ENCODE data around the gene R3HCC1L.
"Not testable (repeated sequence)": the region's sequence is repeated elsewhere in the genome, so short reads cannot be mapped to it uniquely, and the experiment has no call there.

Gene R3HCC1L

DNA sequence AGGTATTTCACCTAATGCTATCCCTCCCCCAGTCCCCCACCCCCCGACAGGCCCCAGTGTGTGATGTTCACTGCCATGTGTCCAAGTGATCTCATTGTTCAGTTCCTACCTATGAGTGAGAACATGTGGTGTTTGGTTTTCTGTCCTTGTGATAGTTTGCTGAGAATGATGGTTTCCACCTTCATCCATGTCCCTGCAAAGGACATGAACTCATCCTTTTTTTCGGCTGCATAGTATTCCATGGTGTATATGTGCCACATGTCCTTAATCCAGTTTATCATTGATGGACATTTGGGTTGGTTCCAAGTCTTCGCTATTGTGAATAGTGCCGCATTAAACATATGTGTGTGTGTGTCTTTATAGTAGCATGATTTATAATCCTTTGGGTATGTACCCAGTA is 56.3 kb downstream of the R3HCC1L start:
- not testable (repeated sequence) for ATAC-seq

DNA sequence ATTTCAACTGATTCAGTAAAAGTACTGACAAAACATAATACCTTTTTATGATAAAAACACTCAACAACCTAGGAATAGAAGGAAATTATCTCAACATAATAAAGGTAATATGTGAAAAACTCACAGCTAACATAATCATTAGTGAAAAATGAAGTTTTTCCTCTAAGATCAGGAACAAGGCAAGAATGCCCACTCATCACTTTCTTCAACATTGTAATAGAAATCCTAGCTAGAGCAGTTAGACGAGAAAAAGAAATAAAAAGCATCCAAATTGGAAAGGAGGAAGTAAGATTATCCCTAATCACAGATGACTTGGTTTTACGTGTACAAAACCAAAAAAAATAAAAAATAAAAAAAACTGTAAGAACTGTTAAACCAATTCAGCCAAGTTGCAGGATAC is 58.6 kb downstream of the R3HCC1L start:
- H3K4me1 Mint-ChIP-seq = peaks cover 26% of the 10 kb centered on the region
- DNase-seq = no peak
- ATAC-seq = no peak
- H3K27me3 Mint-ChIP-seq = no peaks in the 10 kb centered on the region
- no peak overlapping the region for H3K27ac Mint-ChIP-seq
- H3K9me3 Mint-ChIP-seq = peaks cover 12 to 13% of the 10 kb centered on the region in 2 donors
- H3K4me3 Mint-ChIP-seq = no peak overlapping the region

More for the DNA sequence above, 56.3 kb downstream of the R3HCC1L start:
- not testable (repeated sequence) for H3K27me3 Mint-ChIP-seq, H3K27ac Mint-ChIP-seq, H3K4me3 Mint-ChIP-seq, DNase-seq
- H3K9me3 Mint-ChIP-seq = peaks cover 12 to 13% of the 10 kb centered on the region in 2 donors
- H3K4me1 Mint-ChIP-seq = peaks cover 15% of the 10 kb centered on the region

DNA sequence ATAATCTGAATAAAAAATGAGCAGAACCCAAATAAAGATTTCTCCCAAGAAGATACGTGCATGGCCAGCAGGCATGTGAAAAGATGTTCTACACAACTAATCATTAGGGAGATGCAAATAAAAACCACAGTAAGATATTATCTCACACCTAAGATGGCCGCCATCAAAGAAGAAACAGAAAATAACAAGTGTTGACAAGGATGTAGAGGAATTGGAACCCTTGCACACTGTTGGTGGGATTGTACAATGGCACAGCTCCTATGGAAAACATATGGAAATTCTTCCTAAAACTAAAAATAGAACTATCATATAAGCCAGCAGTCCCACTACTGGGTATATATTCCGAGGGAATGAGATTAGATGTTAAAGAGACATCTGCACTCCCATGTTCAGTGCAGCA is 60.2 kb downstream of the R3HCC1L start:
- H3K27me3 Mint-ChIP-seq = no peaks in the 10 kb centered on the region
- DNase-seq (no peak), ATAC-seq (no peak)
- H3K4me3 Mint-ChIP-seq = no peak overlapping the region
- H3K4me1 Mint-ChIP-seq = peaks cover 27% of the 10 kb centered on the region
- H3K27ac Mint-ChIP-seq = no peak overlapping the region
- H3K9me3 Mint-ChIP-seq = peaks cover 12 to 13% of the 10 kb centered on the region in 2 donors

DNA sequence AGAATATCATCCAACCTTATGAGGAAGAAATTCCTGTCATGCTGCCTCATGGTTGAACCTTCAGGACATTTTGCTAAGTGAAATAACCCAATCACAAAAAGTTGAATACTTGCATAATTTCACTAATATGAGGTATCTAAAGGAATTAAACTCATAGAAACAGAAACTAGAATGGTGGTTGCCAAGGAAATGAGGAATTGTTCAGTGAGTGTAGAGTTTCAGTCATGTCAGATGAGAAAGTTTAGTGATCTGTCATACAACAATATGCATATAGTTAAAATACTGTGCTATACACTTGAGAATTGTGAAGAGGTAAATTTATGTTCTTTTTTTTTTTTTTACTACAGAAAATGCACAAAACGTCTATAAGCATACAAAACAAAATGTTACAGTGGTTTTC is 60.7 kb downstream of the R3HCC1L start:
- Mint-ChIP-seq H3K27me3 (no peaks in the 10 kb centered on the region), H3K9me3 (peaks cover 12 to 13% of the 10 kb centered on the region in 2 donors), H3K4me1 (peaks cover 27% of the 10 kb centered on the region), H3K27ac (no peak overlapping the region), H3K4me3 (no peak overlapping the region)
- DNase-seq = no peak
- peak; percentile 50 for ATAC-seq

DNA sequence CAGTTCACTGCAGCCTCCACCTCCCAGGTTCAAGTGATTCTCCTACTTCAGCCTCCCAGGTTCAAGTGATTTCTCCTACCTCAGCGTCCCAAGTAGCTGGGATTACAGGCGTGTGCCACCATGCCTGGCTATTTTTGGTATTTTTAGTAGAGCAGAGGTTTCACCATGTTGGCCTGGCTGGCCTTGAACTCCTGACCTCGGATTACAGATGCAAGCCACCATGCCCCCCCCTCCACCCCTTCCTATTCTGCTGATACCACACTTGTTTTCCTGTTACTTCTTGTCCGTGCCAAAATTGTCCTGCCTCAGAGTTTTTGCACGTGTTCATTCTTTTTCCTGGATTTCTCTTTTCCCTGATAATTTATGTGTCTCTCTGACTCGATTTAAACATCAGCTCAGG is 62.5 kb downstream of the R3HCC1L start:
- Mint-ChIP-seq H3K4me3 (no peak overlapping the region), H3K27me3 (no peaks in the 10 kb centered on the region), H3K27ac (peak overlapping the region in 1 of 2 donors; percentile 75), H3K9me3 (peaks cover 11 to 13% of the 10 kb centered on the region in 2 donors), H3K4me1 (peaks cover 27% of the 10 kb centered on the region)
- DNase-seq = no peak
- no peak for ATAC-seq

DNA sequence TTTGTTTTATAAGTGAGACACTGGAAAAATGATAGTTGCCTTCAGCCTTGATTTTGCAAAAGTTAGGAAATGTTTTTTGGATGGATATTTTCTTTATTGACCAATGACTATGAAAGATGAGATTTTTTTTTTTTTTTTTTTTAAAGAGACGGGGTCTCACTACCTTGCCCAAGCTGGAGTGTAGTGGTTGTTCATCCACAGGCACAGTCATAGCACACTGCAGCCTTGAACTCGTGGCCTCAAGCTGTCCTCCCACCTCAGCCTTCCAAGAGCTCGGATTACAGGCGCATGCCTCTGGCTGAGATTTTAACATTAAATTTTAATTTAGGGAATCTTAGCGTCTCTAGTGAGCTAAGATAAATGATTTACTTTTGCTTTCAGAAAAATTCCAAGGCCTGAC is 67.3 kb downstream of the R3HCC1L start:
- no peak overlapping the region for H3K27ac Mint-ChIP-seq
- peaks cover 12% of the 10 kb centered on the region for H3K4me1 Mint-ChIP-seq
- H3K4me3 Mint-ChIP-seq = no peak overlapping the region

DNA sequence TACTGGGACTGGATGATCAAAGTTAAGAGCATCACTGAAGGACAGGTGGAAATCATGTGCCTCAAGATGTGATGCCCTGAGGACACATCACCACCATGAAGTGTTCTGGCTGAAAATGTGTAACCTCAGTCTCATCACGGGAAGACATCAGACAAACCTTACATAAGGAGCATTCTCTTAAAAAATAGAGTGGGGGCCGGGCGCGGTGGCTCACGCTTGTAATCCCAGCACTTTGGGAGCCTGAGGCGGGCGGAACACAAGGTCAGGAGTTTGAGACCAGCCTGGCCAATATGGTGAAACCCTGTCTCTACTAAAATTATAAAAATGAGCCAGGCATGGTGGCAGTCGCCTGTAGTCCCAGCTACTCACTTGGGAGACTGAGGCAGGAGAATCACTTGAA is 67.9 kb downstream of the R3HCC1L start:
- Mint-ChIP-seq H3K4me3 (no peak overlapping the region), H3K4me1 (peaks cover 6% of the 10 kb centered on the region), H3K27me3 (no peaks in the 10 kb centered on the region), H3K9me3 (no peaks in the 10 kb centered on the region), H3K27ac (no peak overlapping the region)
- no peak for ATAC-seq
- no peak for DNase-seq

More for the DNA sequence above, 67.3 kb downstream of the R3HCC1L start:
- Mint-ChIP-seq H3K27me3 (no peaks in the 10 kb centered on the region), H3K9me3 (no peaks in the 10 kb centered on the region)
- ATAC-seq (no peak), DNase-seq (no peak)

DNA sequence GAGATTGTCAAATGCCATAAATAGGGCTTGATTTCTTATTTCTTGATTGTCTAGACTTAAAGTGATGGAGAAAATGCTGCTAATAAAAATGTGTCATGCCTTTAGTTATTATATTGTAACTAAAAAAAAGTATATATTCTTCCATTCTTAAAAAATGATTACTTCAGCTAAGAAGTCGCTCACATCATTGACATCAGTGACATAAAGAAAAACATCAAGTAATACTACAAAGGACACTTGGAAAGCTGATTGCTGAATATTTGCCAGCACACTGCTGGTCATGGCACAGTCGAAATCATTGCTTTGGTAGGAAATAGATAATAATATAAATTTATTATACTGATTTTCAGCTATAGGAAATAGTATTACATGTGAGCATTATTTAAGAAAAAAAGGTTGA is 70.9 kb downstream of the R3HCC1L start:
- Mint-ChIP-seq H3K9me3 (no peaks in the 10 kb centered on the region), H3K4me1 (peaks cover 7% of the 10 kb centered on the region), H3K27ac (no peak overlapping the region), H3K27me3 (no peaks in the 10 kb centered on the region), H3K4me3 (no peak overlapping the region)
- DNase-seq (no peak), ATAC-seq (no peak)

DNA sequence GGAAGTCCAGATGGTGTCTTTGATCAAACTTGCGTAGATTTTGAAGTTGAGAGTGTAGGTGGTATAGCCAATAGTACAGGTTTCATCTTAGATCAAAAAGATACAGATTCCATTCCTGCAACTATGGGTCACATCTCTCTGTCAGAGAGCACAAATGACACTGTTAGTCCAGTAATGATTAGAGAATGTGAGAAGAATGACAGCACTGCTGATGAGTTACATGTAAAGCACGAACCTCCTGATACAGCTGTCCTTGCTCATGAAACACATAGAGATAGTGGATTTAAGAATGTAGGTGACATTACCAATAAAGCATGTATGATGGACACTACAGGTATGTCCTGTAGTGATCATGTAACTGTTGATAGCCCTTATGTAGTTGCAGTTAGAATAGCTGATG is 74.5 kb downstream of the R3HCC1L start:
- ATAC-seq = no peak
- Mint-ChIP-seq H3K27me3 (no peaks in the 10 kb centered on the region), H3K4me1 (peaks cover 15% of the 10 kb centered on the region), H3K4me3 (no peak overlapping the region), H3K27ac (no peak overlapping the region), H3K9me3 (no peaks in the 10 kb centered on the region)
- no peak for DNase-seq

DNA sequence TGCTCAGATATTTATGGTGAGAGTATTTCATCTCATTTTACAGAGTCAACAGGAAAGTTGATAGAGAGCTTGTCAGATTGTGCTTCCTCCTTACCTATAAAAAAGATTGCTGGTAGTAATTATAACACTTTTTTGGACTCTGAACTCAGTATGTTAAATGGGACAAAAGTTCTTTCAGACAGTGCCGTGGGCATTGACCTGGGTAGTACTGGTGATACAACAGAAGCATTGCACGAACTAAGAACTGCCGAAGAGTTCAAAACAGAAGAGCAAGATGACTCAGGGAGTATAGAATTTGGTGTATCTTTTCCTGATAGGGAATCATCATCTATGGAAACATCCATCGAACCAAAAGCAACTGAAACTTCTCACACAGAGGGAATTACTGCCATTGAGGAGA is 75.0 kb downstream of the R3HCC1L start:
- H3K27ac Mint-ChIP-seq = no peak overlapping the region
- no peak overlapping the region for H3K4me3 Mint-ChIP-seq
- H3K4me1 Mint-ChIP-seq = peaks cover 15% of the 10 kb centered on the region
- H3K27me3 Mint-ChIP-seq = no peaks in the 10 kb centered on the region
- ATAC-seq = no peak
- H3K9me3 Mint-ChIP-seq = no peaks in the 10 kb centered on the region
- DNase-seq = no peak

DNA sequence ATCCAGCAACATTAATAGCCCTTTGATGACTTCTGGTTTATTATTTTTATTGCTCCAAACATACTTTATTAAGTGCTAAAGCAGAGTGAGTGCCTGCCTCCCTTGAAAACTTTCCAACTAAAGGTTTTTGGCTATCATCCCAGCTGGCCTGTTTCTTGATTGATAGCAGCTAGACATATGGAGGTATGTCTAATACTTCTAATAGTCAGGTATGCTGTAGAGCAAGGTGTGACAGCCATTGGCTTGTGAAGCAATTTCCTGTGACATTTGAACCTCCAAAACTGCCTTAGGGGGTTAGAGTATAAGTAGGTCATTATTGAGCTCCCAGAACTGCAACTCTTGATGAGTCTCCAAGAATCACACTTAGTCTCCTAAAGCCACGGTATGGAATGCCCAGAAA is 77.7 kb downstream of the R3HCC1L start:
- H3K9me3 Mint-ChIP-seq = peaks cover 0 to 4% of the 10 kb centered on the region in 2 donors
- H3K27ac Mint-ChIP-seq = no peak overlapping the region
- no peak for DNase-seq
- no peaks in the 10 kb centered on the region for H3K27me3 Mint-ChIP-seq
- no peak for ATAC-seq
- H3K4me1 Mint-ChIP-seq = peaks cover 15% of the 10 kb centered on the region
- no peak overlapping the region for H3K4me3 Mint-ChIP-seq

DNA sequence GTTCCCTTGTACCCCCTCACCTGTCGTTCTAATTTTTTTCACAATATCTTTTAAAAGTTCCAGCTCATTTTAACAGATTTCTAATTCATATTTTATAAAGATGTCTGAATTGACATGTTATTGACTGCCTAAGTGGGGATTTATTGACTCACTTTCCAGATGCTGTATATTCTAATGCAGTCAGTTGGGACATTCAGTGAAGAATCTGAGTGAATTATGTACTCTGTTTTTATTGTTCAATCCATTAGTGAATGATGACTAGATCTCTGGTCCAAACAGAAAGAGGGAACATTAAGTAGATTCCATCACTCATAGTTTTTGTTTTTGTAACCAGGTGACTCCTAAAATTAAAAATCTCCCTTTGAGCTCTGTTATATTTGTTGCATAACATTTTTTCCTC is 79.3 kb downstream of the R3HCC1L start:
- H3K27ac Mint-ChIP-seq = no peak overlapping the region
- peaks cover 16% of the 10 kb centered on the region for H3K4me1 Mint-ChIP-seq
- ATAC-seq = no peak

DNA sequence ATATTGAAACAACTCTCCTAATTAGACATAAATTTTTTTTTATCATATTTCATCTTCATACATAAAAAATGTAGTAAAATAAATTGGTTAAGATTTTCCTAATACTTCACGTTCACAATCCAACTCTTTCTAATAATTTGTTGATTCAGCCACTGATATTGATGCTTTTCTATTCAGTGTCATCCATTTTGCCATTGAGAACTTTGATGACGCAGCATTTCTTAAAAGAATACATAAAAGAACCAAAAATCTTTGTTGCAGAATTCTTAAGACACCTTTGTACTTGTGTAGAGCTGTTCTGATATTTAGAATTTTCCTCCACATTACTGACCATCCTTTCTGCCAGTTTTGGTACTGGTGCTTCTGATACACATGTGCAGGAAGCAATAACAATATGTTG is 80.9 kb downstream of the R3HCC1L start:
- DNase-seq (no peak), ATAC-seq (no peak)
- H3K27ac Mint-ChIP-seq = no peak overlapping the region
- H3K27me3 Mint-ChIP-seq = no peaks in the 10 kb centered on the region
- H3K9me3 Mint-ChIP-seq = peaks cover 15 to 27% of the 10 kb centered on the region in 2 donors
- no peak overlapping the region for H3K4me3 Mint-ChIP-seq
- peaks cover 16% of the 10 kb centered on the region for H3K4me1 Mint-ChIP-seq

More for the DNA sequence above, 79.3 kb downstream of the R3HCC1L start:
- Mint-ChIP-seq H3K9me3 (peaks cover 8 to 13% of the 10 kb centered on the region in 2 donors), H3K27me3 (no peaks in the 10 kb centered on the region), H3K4me3 (no peak overlapping the region)
- DNase-seq = no peak

DNA sequence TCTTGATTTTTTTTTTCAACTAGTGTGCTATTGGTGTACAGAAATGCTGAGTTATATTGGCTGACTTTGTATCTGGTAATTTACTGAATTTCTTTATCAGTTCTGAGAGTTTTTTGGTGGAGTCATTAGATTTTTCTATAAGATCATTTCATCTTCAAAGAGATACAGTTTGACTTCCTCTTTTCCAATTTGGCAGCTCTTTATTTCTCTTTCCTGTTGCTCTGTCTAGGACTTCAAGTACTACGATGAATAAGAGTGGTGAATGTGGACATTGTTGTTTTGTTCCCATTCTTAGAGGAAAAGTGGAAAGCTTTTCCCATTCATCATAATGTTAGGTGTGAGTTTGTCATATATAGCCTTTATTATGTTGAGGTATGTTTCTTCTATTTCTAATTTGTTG is 83.3 kb downstream of the R3HCC1L start:
- DNase-seq (no peak), ATAC-seq (no peak)
- Mint-ChIP-seq H3K9me3 (peaks cover 15 to 27% of the 10 kb centered on the region in 2 donors), H3K4me3 (no peak overlapping the region), H3K27me3 (no peaks in the 10 kb centered on the region), H3K27ac (no peak overlapping the region), H3K4me1 (peaks cover 8% of the 10 kb centered on the region)

DNA sequence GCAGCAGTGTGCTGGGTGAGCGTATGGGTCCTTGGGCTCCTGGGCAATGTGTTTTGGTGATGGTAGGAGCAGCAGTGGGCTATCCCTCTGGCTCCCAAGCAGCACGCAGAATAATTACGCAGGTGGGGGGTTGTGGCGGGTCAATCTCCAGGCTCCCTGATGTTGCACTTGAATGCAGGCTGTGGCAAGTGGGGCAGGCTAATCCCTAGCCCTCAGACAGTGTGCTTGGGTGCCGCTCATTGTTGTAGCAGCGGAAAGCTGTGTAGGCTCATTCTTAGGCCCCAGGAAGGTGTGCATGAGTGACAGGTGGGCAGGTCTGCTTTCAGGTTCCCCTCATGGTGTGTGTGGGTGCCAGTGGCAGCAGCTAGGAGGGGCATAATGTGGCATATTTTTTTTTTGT is 89.4 kb downstream of the R3HCC1L start:
- no peaks in the 10 kb centered on the region for H3K27me3 Mint-ChIP-seq
- H3K9me3 Mint-ChIP-seq = peaks cover 10 to 26% of the 10 kb centered on the region in 2 donors
- H3K4me1 Mint-ChIP-seq = peaks cover 8% of the 10 kb centered on the region
- no peak for ATAC-seq
- no peak overlapping the region for H3K4me3 Mint-ChIP-seq
- no peak for DNase-seq
- peak overlapping the region in 1 of 2 donors; percentile 54 for H3K27ac Mint-ChIP-seq

DNA sequence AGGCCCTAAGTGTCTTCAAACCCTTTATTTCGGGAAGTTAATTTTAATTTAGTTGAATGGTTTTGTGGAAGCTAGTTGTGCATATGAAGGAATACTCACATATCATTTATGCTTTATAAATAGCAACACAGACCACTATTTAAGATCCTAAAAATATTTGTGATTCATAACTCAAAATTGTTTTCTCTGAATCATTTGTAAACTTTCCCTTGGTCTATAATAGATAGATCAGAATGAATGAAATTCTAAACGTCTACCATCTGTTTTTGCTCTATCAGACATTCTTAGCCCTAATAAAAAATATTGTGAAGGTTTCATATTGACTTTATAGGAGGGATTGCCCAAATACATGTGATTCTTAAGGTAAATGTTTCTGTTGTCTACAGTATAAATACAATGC is 90.1 kb downstream of the R3HCC1L start:
- Mint-ChIP-seq H3K9me3 (peaks cover 5 to 19% of the 10 kb centered on the region in 2 donors), H3K27me3 (no peaks in the 10 kb centered on the region), H3K27ac (no peak overlapping the region), H3K4me1 (peaks cover 8% of the 10 kb centered on the region), H3K4me3 (no peak overlapping the region)
- no peak for ATAC-seq
- no peak for DNase-seq

DNA sequence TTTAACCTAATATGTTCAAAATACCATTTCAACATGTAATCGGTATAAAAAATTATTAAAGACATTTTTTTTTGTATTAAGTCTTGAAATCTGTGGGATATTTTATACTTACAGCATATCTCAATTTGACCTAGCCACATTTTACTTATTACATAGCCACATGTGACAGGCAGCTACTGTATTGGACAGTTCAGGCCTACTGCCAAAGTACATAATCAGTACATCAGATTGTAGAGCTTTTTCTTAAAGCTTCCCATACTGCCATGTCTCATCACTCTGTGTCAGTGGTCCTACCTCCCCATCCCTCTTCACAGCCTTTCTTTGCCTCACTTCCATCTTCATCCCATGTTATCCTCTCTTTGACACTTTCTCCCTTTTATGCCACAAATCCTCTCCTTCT is 90.5 kb downstream of the R3HCC1L start:
- ATAC-seq = no peak
- no peaks in the 10 kb centered on the region for H3K27me3 Mint-ChIP-seq
- H3K27ac Mint-ChIP-seq = no peak overlapping the region
- peaks cover 8% of the 10 kb centered on the region for H3K4me1 Mint-ChIP-seq
- peaks cover 3 to 15% of the 10 kb centered on the region in 2 donors for H3K9me3 Mint-ChIP-seq
- no peak overlapping the region for H3K4me3 Mint-ChIP-seq
- DNase-seq = no peak
